Hematopoietic multipotent progenitor cell treated with erythropoietin and hydrocortisone succinate and interleukin-3 and kit ligand, for 17 days (in vitro differentiated cells): ENCODE results near the gene AKT1S1.

Experiments used
- DNase-seq: peaks from one replicate; pipeline ENCODE4 v3.0.0-alpha.2; 2015; ENCODE audit warnings: low spot score

AKT1S1 gene

GRCh38 chr19:49866933-49867782, 10.0 kb downstream of the AKT1S1 start, which contains the start of gene PNKP:
Gene PNKP, minus strand, starts transcription at chr19:49867576. Its CDS starts 372 bp downstream, at chr19:49867204.
- DNase-seq: peak; percentile 84

GRCh38 chr19:49864890-49865289, 12.3 kb downstream of the AKT1S1 start:
- DNase-seq: no peak

- no peak for DNase-seq
Measured at GRCh38 chr19:49863935-49864320, 13.2 kb downstream of the AKT1S1 start.

GRCh38 chr19:49863254-49863934, 13.8 kb downstream of the AKT1S1 start:
- DNase-seq: no peak

- peak; percentile 35 for DNase-seq
Measured at GRCh38 chr19:49862391-49863253, 14.5 kb downstream of the AKT1S1 start.

- no peak for DNase-seq
Measured at GRCh38 chr19:49861541-49862378, 15.4 kb downstream of the AKT1S1 start.

- no peak for DNase-seq
Measured at GRCh38 chr19:49861107-49861506, 16.0 kb downstream of the AKT1S1 start.

GRCh38 chr19:49860336-49861102, 16.6 kb downstream of the AKT1S1 start:
- no peak for DNase-seq

- no peak for DNase-seq
Measured at GRCh38 chr19:49859682-49860335, 17.3 kb downstream of the AKT1S1 start.

GRCh38 chr19:49858088-49858985, 18.8 kb downstream of the AKT1S1 start:
- no peak for DNase-seq

GRCh38 chr19:49857838-49858087, 19.4 kb downstream of the AKT1S1 start:
- DNase-seq: no peak

- DNase-seq: no peak
Measured at GRCh38 chr19:49857061-49857837, 19.9 kb downstream of the AKT1S1 start.

- no peak for DNase-seq
Measured at GRCh38 chr19:49856574-49857021, 20.6 kb downstream of the AKT1S1 start.

GRCh38 chr19:49855676-49856573, 21.2 kb downstream of the AKT1S1 start:
- no peak for DNase-seq

GRCh38 chr19:49855277-49855675, 21.9 kb downstream of the AKT1S1 start:
- no peak for DNase-seq

- no peak for DNase-seq
Measured at GRCh38 chr19:49854378-49855263, 22.5 kb downstream of the AKT1S1 start.
